VCaP (cell line): ENCODE measurements around the gene PTGS1.

Experiments used
- H3K27ac ChIP-seq: fragments of 450-650 bp; 2 replicates; pipeline ENCODE4 v1.5.1; 2017
- CTCF ChIP-seq: fragments of 450-650 bp; conservative IDR thresholded peaks from 2 replicates; pipeline ENCODE4 v1.5.1; 2017; ENCODE audit warnings: mild to moderate bottlenecking, moderate library complexity

The PTGS1 gene

DNA sequence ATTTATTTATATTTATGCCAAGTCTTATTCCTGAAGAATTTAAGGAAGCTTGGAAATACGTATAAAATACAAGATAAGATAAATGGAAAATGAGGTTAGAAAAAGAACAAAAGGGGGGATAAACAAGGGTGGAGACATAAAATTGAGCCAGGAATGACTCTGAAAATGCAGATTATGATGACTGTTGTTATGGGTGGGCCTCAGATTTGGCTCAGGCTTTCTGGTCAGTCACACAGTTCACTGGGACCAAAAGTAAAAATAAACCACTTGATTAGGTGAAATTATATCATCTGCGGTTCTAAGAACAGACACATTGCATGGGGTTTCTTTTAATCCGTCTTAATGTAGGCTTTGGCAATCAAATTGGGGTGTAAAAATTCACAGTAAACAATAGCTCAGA lies 55.9 kb downstream of the PTGS1 start:
- no peak for TF ChIP-seq CTCF

GRCh38 chr9:122442568-122442967 lies 71.7 kb downstream of the PTGS1 start:
- no peak overlapping the region for H3K27ac ChIP-seq
- TF ChIP-seq CTCF: no peak

More for the DNA sequence above, 55.9 kb downstream of the PTGS1 start:
- H3K27ac ChIP-seq: no peak overlapping the region

DNA sequence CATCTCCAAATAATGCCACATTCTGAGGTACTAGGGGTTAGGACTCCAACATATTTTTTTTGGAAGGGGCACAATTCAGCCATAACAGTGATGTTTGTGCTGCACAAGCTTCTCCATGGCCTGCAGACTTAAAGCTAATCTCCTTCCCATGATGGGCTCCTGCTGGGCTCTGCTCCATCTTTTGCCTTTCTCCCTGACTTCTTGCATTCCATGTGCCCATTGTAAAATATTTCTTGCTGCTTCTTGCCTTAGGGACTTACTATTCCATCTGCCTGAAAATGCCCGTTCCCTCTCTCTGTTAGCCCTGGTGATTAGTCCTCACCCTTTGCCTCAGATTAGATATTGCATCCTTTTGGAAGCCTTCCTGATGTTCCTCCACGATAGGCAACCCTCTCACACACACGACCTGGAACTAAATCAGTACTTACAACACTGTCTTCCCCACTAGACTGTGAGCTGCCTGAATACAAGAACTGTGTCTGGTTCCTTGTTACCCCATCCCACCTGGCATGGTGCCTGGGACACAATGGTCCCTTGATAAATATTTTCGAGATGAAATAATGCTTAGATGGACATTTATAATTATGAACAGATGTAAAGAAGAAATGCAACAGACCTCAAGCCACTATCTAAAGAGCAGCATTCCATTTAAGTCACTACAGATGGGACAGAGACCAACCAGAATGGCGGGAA lies 73.4 kb downstream of the PTGS1 start:
- no peak for TF ChIP-seq CTCF
- no peak overlapping the region for H3K27ac ChIP-seq
